Duodenal mucosa (tissue), 2 donors: ENCODE data around the gene SBNO2.

Source experiments
- H3K27ac ChIP-seq: one replicate; pipeline ENCODE4 v1.7.0; 2013; ENCODE audit warnings: low read depth, low read length
- H3K27me3 ChIP-seq, 2 donors: one replicate each; pipeline ENCODE4 v1.7.0; 2013; ENCODE audit warnings: low read length in 2 of 2, control low read depth in 1 of 2; ENCODE audit not compliant: insufficient read depth in 2 of 2, control insufficient read depth in 1 of 2
- H3K36me3 ChIP-seq, 2 donors: one replicate each; pipeline ENCODE4 v1.7.0; 2013; ENCODE audit warnings: low read length in 2 of 2, control low read depth in 1 of 2; ENCODE audit not compliant: insufficient read depth in 2 of 2, control insufficient read depth in 1 of 2
- H3K4me1 ChIP-seq, 2 donors: one replicate each; pipeline ENCODE4 v1.7.0; 2013; ENCODE audit warnings: low read length in 2 of 2, control low read depth in 1 of 2; ENCODE audit not compliant: insufficient read depth in 2 of 2, control insufficient read depth in 1 of 2
- H3K4me3 ChIP-seq, 2 donors: one replicate each; pipeline ENCODE4 v1.7.0; 2013; ENCODE audit warnings: low read length in 2 of 2, low read depth in 1 of 2
- H3K9ac ChIP-seq, 2 donors: one replicate each; pipeline ENCODE4 v1.7.0; 2013; ENCODE audit warnings: low read length in 2 of 2, low read depth in 1 of 2
- H3K9me3 ChIP-seq, 2 donors: one replicate each; pipeline ENCODE4 v1.7.0; 2013; ENCODE audit warnings: low read length in 2 of 2, control low read depth in 1 of 2; ENCODE audit not compliant: control insufficient read depth in 1 of 2

SBNO2 gene

GRCh38 chr19:1061987-1062386 is 112.1 kb downstream of the SBNO2 start:
- Histone ChIP-seq H3K9me3 (no peaks in the 10 kb centered on the region), H3K4me3 (no peak overlapping the region), H3K4me1 (peaks cover 4 to 20% of the 10 kb centered on the region in 2 donors), H3K27me3 (peaks cover 12 to 15% of the 10 kb centered on the region in 2 donors), H3K36me3 (no peaks in the 10 kb centered on the region), H3K27ac (no peak overlapping the region), H3K9ac (no peak overlapping the region)

- Histone ChIP-seq H3K36me3 (no peaks in the 10 kb centered on the region), H3K4me1 (peaks cover 4 to 11% of the 10 kb centered on the region in 2 donors), H3K27ac (no peak overlapping the region), H3K9ac (no peak overlapping the region), H3K27me3 (peaks cover 0 to 4% of the 10 kb centered on the region in 2 donors), H3K4me3 (no peak overlapping the region), H3K9me3 (no peaks in the 10 kb centered on the region)
Observed at GRCh38 chr19:1060689-1061088, 113.4 kb downstream of the SBNO2 start.

- Histone ChIP-seq H3K36me3 (no peaks in the 10 kb centered on the region), H3K27me3 (no peaks in the 10 kb centered on the region), H3K9me3 (no peaks in the 10 kb centered on the region), H3K4me3 (no peak overlapping the region), H3K27ac (no peak overlapping the region), H3K4me1 (no peaks in the 10 kb centered on the region), H3K9ac (no peak overlapping the region)
Observed at GRCh38 chr19:1058112-1058511, 116.0 kb downstream of the SBNO2 start.
